Memory B cell (primary cell): ENCODE results near the gene DUSP6.

ENCODE experiments used
- ATAC-seq: fragments of 150-1000 bp; cut with Tn5 transposase; 2 replicates; pipeline ENCODE4 v1.10.0; 2021; ENCODE audit warnings: low read depth, mild to moderate bottlenecking, moderate library complexity
- DNase-seq, 2 donors: peaks; one replicate each; pipeline ENCODE4 v3.0.0; 2022; ENCODE audit warnings: low spot score in 2 of 2
- H3K27ac Mint-ChIP-seq: one replicate; pipeline ENCODE4 v1.8.0; 2022; ENCODE audit warnings: mild to moderate bottlenecking, moderate library complexity, mixed read lengths
- H3K27me3 Mint-ChIP-seq: one replicate; pipeline ENCODE4 v1.8.0; 2022; ENCODE audit warnings: mixed read lengths
- H3K36me3 Mint-ChIP-seq: one replicate; pipeline ENCODE4 v1.8.0; 2022; ENCODE audit warnings: mild to moderate bottlenecking, mixed read lengths
- H3K4me1 Mint-ChIP-seq: one replicate; pipeline ENCODE4 v1.8.0; 2022; ENCODE audit warnings: mixed read lengths
- H3K4me3 Mint-ChIP-seq: one replicate; pipeline ENCODE4 v1.8.0; 2022; ENCODE audit warnings: mild to moderate bottlenecking, moderate library complexity, mixed read lengths
- H3K9me3 Mint-ChIP-seq: one replicate; pipeline ENCODE4 v1.8.0; 2022; ENCODE audit warnings: mixed read lengths

DUSP6 gene

GRCh38 chr12:89352492-89353187, at the start of gene DUSP6:
TSS of gene DUSP6 (minus strand) at chr12:89352501. CDS start at chr12:89352039, 462 bp downstream.
- H3K36me3 Mint-ChIP-seq: no peaks in the 10 kb centered on the region
- H3K27ac Mint-ChIP-seq: peak within 1 kb of the TSS; percentile 93
- ATAC-seq (peak; percentile 48), DNase-seq (peak; percentile 52 to 61)
- peak within 1 kb of the TSS; percentile 98 for H3K4me3 Mint-ChIP-seq
- no peaks in the 10 kb centered on the region for H3K9me3 Mint-ChIP-seq
- no peaks in the 10 kb centered on the region for H3K27me3 Mint-ChIP-seq
- peaks cover 42% of the 10 kb centered on the region for H3K4me1 Mint-ChIP-seq

- Mint-ChIP-seq H3K4me1 (peaks cover 5% of the 10 kb centered on the region), H3K27me3 (no peaks in the 10 kb centered on the region), H3K9me3 (peaks cover 3% of the 10 kb centered on the region), H3K4me3 (no peak overlapping the region), H3K36me3 (peaks cover 6% of the 10 kb centered on the region), H3K27ac (no peak overlapping the region)
- DNase-seq (no peak), ATAC-seq (no peak)
Measured at GRCh38 chr12:89401433-89402058, 49.2 kb upstream of the DUSP6 start.

- Mint-ChIP-seq H3K27me3 (no peaks in the 10 kb centered on the region), H3K36me3 (peaks cover 7% of the 10 kb centered on the region)
Measured at GRCh38 chr12:89400415-89400814, 48.1 kb upstream of the DUSP6 start.

GRCh38 chr12:89395712-89396111, 43.4 kb upstream of the DUSP6 start:
- H3K27me3 Mint-ChIP-seq: no peaks in the 10 kb centered on the region
- H3K4me1 Mint-ChIP-seq: peaks cover 7% of the 10 kb centered on the region
- peaks cover 1% of the 10 kb centered on the region for H3K36me3 Mint-ChIP-seq
- no peaks in the 10 kb centered on the region for H3K9me3 Mint-ChIP-seq
- ATAC-seq (no peak), DNase-seq (no peak)
- no peak overlapping the region for H3K27ac Mint-ChIP-seq
- H3K4me3 Mint-ChIP-seq: no peak overlapping the region

More at GRCh38 chr12:89400415-89400814, 48.1 kb upstream of the DUSP6 start:
- no peak for ATAC-seq
- Mint-ChIP-seq H3K4me1 (peaks cover 5% of the 10 kb centered on the region), H3K9me3 (peaks cover 3% of the 10 kb centered on the region), H3K4me3 (no peak overlapping the region), H3K27ac (no peak overlapping the region)
- no peak for DNase-seq

GRCh38 chr12:89393551-89394121, 41.3 kb upstream of the DUSP6 start:
- Mint-ChIP-seq H3K27me3 (no peaks in the 10 kb centered on the region), H3K27ac (no peak overlapping the region), H3K36me3 (peaks cover 1% of the 10 kb centered on the region), H3K4me3 (no peak overlapping the region), H3K9me3 (no peaks in the 10 kb centered on the region), H3K4me1 (peaks cover 14% of the 10 kb centered on the region)
- ATAC-seq (no peak), DNase-seq (no peak)

- H3K36me3 Mint-ChIP-seq: peaks cover 1% of the 10 kb centered on the region
- no peak overlapping the region for H3K4me3 Mint-ChIP-seq
- ATAC-seq (no peak), DNase-seq (no peak)
- H3K27ac Mint-ChIP-seq: no peak overlapping the region
- H3K27me3 Mint-ChIP-seq: no peaks in the 10 kb centered on the region
- no peaks in the 10 kb centered on the region for H3K9me3 Mint-ChIP-seq
- H3K4me1 Mint-ChIP-seq: peaks cover 10% of the 10 kb centered on the region
Measured at GRCh38 chr12:89392391-89392790, 40.1 kb upstream of the DUSP6 start.

GRCh38 chr12:89391726-89392336, 39.5 kb upstream of the DUSP6 start:
- ATAC-seq: no peak
- Mint-ChIP-seq H3K27me3 (no peaks in the 10 kb centered on the region), H3K9me3 (no peaks in the 10 kb centered on the region), H3K4me3 (no peak overlapping the region), H3K36me3 (peaks cover 1% of the 10 kb centered on the region), H3K4me1 (peaks cover 10% of the 10 kb centered on the region), H3K27ac (no peak overlapping the region)
- no peak for DNase-seq

GRCh38 chr12:89390802-89391673, 38.7 kb upstream of the DUSP6 start:
- DNase-seq (no peak), ATAC-seq (no peak)
- H3K4me1 Mint-ChIP-seq: peaks cover 10% of the 10 kb centered on the region
- H3K27ac Mint-ChIP-seq: no peak overlapping the region
- no peaks in the 10 kb centered on the region for H3K27me3 Mint-ChIP-seq
- no peaks in the 10 kb centered on the region for H3K36me3 Mint-ChIP-seq
- no peak overlapping the region for H3K4me3 Mint-ChIP-seq
- H3K9me3 Mint-ChIP-seq: no peaks in the 10 kb centered on the region

GRCh38 chr12:89389755-89390661, 37.7 kb upstream of the DUSP6 start:
- H3K27ac Mint-ChIP-seq: no peak overlapping the region
- H3K27me3 Mint-ChIP-seq: no peaks in the 10 kb centered on the region
- H3K9me3 Mint-ChIP-seq: no peaks in the 10 kb centered on the region
- DNase-seq (no peak), ATAC-seq (peak; percentile 39)
- H3K4me1 Mint-ChIP-seq: peaks cover 10% of the 10 kb centered on the region
- H3K4me3 Mint-ChIP-seq: no peak overlapping the region
- H3K36me3 Mint-ChIP-seq: no peaks in the 10 kb centered on the region

- peaks cover 10% of the 10 kb centered on the region for H3K4me1 Mint-ChIP-seq
- H3K27ac Mint-ChIP-seq: no peak overlapping the region
- DNase-seq (no peak), ATAC-seq (no peak)
- no peak overlapping the region for H3K4me3 Mint-ChIP-seq
- H3K9me3 Mint-ChIP-seq: no peaks in the 10 kb centered on the region
- no peaks in the 10 kb centered on the region for H3K36me3 Mint-ChIP-seq
- H3K27me3 Mint-ChIP-seq: no peaks in the 10 kb centered on the region
Measured at GRCh38 chr12:89386138-89386537, 33.8 kb upstream of the DUSP6 start.

- H3K27ac Mint-ChIP-seq: no peak overlapping the region
- H3K9me3 Mint-ChIP-seq: no peaks in the 10 kb centered on the region
- DNase-seq: no peak
Measured at GRCh38 chr12:89384807-89385206, 32.5 kb upstream of the DUSP6 start.

GRCh38 chr12:89384050-89384758, 31.9 kb upstream of the DUSP6 start:
- Mint-ChIP-seq H3K36me3 (no peaks in the 10 kb centered on the region), H3K27me3 (no peaks in the 10 kb centered on the region), H3K4me3 (no peak overlapping the region), H3K4me1 (no peaks in the 10 kb centered on the region), H3K9me3 (no peaks in the 10 kb centered on the region), H3K27ac (no peak overlapping the region)
- ATAC-seq (no peak), DNase-seq (no peak)

More at GRCh38 chr12:89384807-89385206, 32.5 kb upstream of the DUSP6 start:
- Mint-ChIP-seq H3K27me3 (no peaks in the 10 kb centered on the region), H3K4me1 (peaks cover 2% of the 10 kb centered on the region), H3K4me3 (no peak overlapping the region), H3K36me3 (no peaks in the 10 kb centered on the region)
- no peak for ATAC-seq
